Retinal pigment epithelial cell (primary cell): ENCODE results near the gene PLIN4.
"Not testable (repeated sequence)": the region's sequence is repeated elsewhere in the genome, so short reads cannot be mapped to it uniquely, and the experiment has no call there.

Experiments used
- DNase-seq: peaks from one replicate; pipeline ENCODE4 v3.0.0-alpha.2; 2010; ENCODE audit warnings: low read depth
- H3K4me3 ChIP-seq: 2 replicates; pipeline ENCODE4 v1.5.1; 2011; ENCODE audit warnings: mild to moderate bottlenecking, low read length, control low read depth, moderate library complexity
- CTCF ChIP-seq: conservative IDR thresholded peaks from 2 replicates; pipeline ENCODE4 v1.5.1; 2011; ENCODE audit warnings: low read depth, low read length, control low read depth, inconsistent platforms

Gene PLIN4

GRCh38 chr19:4518345-4519171 lies at the start of gene PLIN4:
Gene PLIN4 (minus strand): TSS chr19:4518486. CDS start chr19:4518272, 214 bp downstream.
- no peak for DNase-seq
- no peak within 1 kb of the TSS for H3K4me3 ChIP-seq
- TF ChIP-seq CTCF: no peak

- peak; percentile 93 for TF ChIP-seq CTCF
- no peak overlapping the region for H3K4me3 ChIP-seq
- DNase-seq: no peak
Observed at GRCh38 chr19:4567584-4568071, 49.3 kb upstream of the PLIN4 start.

GRCh38 chr19:4566402-4567051 lies 48.2 kb upstream of the PLIN4 start:
- no peak overlapping the region for H3K4me3 ChIP-seq
- no peak for DNase-seq
- TF ChIP-seq CTCF: no peak

- DNase-seq, H3K4me3 ChIP-seq: not testable (repeated sequence)
Observed at GRCh38 chr19:4563562-4563961, 45.3 kb upstream of the PLIN4 start.

GRCh38 chr19:4562085-4562484 lies 43.8 kb upstream of the PLIN4 start:
- not testable (repeated sequence) for DNase-seq, H3K4me3 ChIP-seq

GRCh38 chr19:4559569-4559968 lies 41.3 kb upstream of the PLIN4 start, which contains the start of gene SEMA6B:
Gene SEMA6B (minus strand): TSS chr19:4559684. CDS start chr19:4558457, 1,227 bp downstream.
- H3K4me3 ChIP-seq: no peak within 1 kb of the TSS
- DNase-seq: no peak
- no peak for TF ChIP-seq CTCF

- no peak overlapping the region for H3K4me3 ChIP-seq
Observed at GRCh38 chr19:4557971-4558941, 40.0 kb upstream of the PLIN4 start.

More at GRCh38 chr19:4557971-4558941, 40.0 kb upstream of the PLIN4 start:
- no peak for DNase-seq
- peak; percentile 97 for TF ChIP-seq CTCF
